Measurements from ENCODE around the gene DNASE1L3. TPM values are rescaled to one million over a fixed set of nuclear protein-coding genes. Genes with fewer than 3 reads are reported as not detected.

The DNASE1L3 gene
- total and polyA plus RNA-seq, 2 of the 4 experiments (the other 2 are of a cell fraction) = not detected

- in situ Hi-C loops (cut with MboI; ENCODE audit: low sequenced_read_pairs) (loop anchor here (25.0 kb wide), 1 partner anchor 228 kb away; no protein-coding TSS in a partner anchor), dilution Hi-C loops (cut with HindIII; ENCODE audit: low sequenced_read_pairs, unreplicated experiment) (no loop called here), intact Hi-C loops (cut with micrococcal nuclease) (no loop called here)
- H3K14ac ChIP-seq (replicated peaks; ENCODE audit: low read depth, low read length) = no peak overlapping the region
- H3K9ac ChIP-seq (ENCODE audit: low read depth, low read length) = no peak overlapping the region
- no peak overlapping the region for H2AFZ ChIP-seq (replicated peaks; ENCODE audit: low read length, poor library complexity)
- TF ChIP-seq RCOR1 (IDR thresholded peaks at IDR 0.05; ENCODE audit: insufficient replicate concordance, low read length) = no peak
- no peak for TF ChIP-seq USF2 (IDR thresholded peaks at IDR 0.05; ENCODE audit: low read depth, low read length)
- no peak for TF ChIP-seq CEBPB (IDR thresholded peaks at IDR 0.05; ENCODE audit: low read depth, low read length)
- TF ChIP-seq RAD21 (IDR thresholded peaks at IDR 0.05; ENCODE audit: low read length) = no peak
- no peak for TF ChIP-seq MAZ (IDR thresholded peaks at IDR 0.05; ENCODE audit: borderline replicate concordance, low read depth, low read length)
- no peak for TF ChIP-seq ELK1 (IDR thresholded peaks at IDR 0.05; ENCODE audit: borderline replicate concordance, low read depth, low read length)
- TF ChIP-seq POLR2A (IDR thresholded peaks at IDR 0.05; ENCODE audit: low read depth, low read length) = no peak
- no peak for TF ChIP-seq FOS (IDR thresholded peaks at IDR 0.05; ENCODE audit: low read depth, low read length)
- TF ChIP-seq SMC3 (IDR thresholded peaks at IDR 0.05; ENCODE audit: low read depth, low read length) = no peak
- no peak for TF ChIP-seq MAFK (IDR thresholded peaks at IDR 0.05; ENCODE audit: low read depth, low read length)
- TF ChIP-seq NFE2L2 (IDR thresholded peaks at IDR 0.05; ENCODE audit: low read depth, low read length) = no peak
- no peak for TF ChIP-seq MXI1 (IDR thresholded peaks at IDR 0.05; ENCODE audit: borderline replicate concordance, low read depth, low read length)
- no peak for TF ChIP-seq BHLHE40 (IDR thresholded peaks at IDR 0.05; ENCODE audit: low read depth, low read length)
- TF ChIP-seq RFX5 (IDR thresholded peaks at IDR 0.05; ENCODE audit: low read depth, low read length) = no peak
- TF ChIP-seq CTCF (conservative IDR thresholded peaks at IDR 0.05; ENCODE audit: low read depth, low read length) = no peak
- TF ChIP-seq CHD1 (IDR thresholded peaks at IDR 0.05; ENCODE audit: low read depth, low read length) = no peak
- H3K4me3 ChIP-seq (ENCODE audit: insufficient read depth, low read depth, low read length) = no peak overlapping the region
- H3K23ac ChIP-seq (ENCODE audit: low read depth, low read length) = no peak overlapping the region
- H2BK20ac ChIP-seq (ENCODE audit: low read depth, low read length) = no peak overlapping the region
- no peaks in the 10 kb centered on the region for H3K79me1 ChIP-seq (ENCODE audit: low read depth in 1 of 2, low read length in 2 of 2)
- H3K4me1 ChIP-seq (ENCODE audit: control insufficient read depth, insufficient read depth, low read length) = no peaks in the 10 kb centered on the region
- no peak overlapping the region for H3K56ac ChIP-seq (ENCODE audit: extremely low read depth, insufficient read depth, low read length)
- ChIA-PET CTCF (no interaction called here), POLR2A (ENCODE audit: unreplicated experiment) (no interaction called here)
- no peaks in the 10 kb centered on the region for H3K9me3 ChIP-seq (ENCODE audit: control insufficient read depth, insufficient read depth, low read length)
- H3K4me2 ChIP-seq (ENCODE audit: low read depth, low read length) = no peak overlapping the region
- H3K18ac ChIP-seq (ENCODE audit: low read depth, low read length) = no peak overlapping the region
- no peak overlapping the region for H2BK5ac ChIP-seq (ENCODE audit: low read depth, low read length, poor library complexity, severe bottlenecking)
- H4K20me1 ChIP-seq (ENCODE audit: insufficient read depth, low read length) = no peaks in the 10 kb centered on the region
- BruUV-seq (replicated peaks) = no TSS peak
- H2AK9ac ChIP-seq (replicated peaks; ENCODE audit: low read depth, low read length, poor library complexity) = no peak overlapping the region
- no peak overlapping the region for H4K5ac ChIP-seq (ENCODE audit: low read depth, low read length)
- H3K36me3 ChIP-seq (ENCODE audit: control insufficient read depth, insufficient read depth, low read length) = no peaks in the 10 kb centered on the region
- no peak overlapping the region for H2AK5ac ChIP-seq (ENCODE audit: low read depth, low read length)
- no peak overlapping the region for H3K27ac ChIP-seq (ENCODE audit: insufficient read depth, low read length)
- peaks cover 13% of the 10 kb centered on the region for H3K27me3 ChIP-seq (ENCODE audit: control insufficient read depth, insufficient read depth, low read length)
- no peaks in the 10 kb centered on the region for H3K9me1 ChIP-seq (ENCODE audit: insufficient read depth, low read length)
- ATAC-seq (ENCODE audit: low read depth) = no peak
- no peak overlapping the region for H3K4ac ChIP-seq (ENCODE audit: low read depth, low read length)
- WGBS, 2 experiments (ENCODE audit: extremely low coverage in 2 of 2, insufficient read length in 1 of 2) = no CpG with 5 or more reads among the region's 12 CpGs
- H4K8ac ChIP-seq (ENCODE audit: low read depth in 2 of 2, low read length in 2 of 2) = no peak overlapping the region
- no peak for DNase-seq
- no peak overlapping the region for H4K91ac ChIP-seq (ENCODE audit: insufficient read depth, low read depth, low read length)
- no peak overlapping the region for H2BK120ac ChIP-seq (ENCODE audit: low read depth, low read length)
- no peak overlapping the region for H2BK15ac ChIP-seq (ENCODE audit: low read depth, low read length)
Observed at GRCh38 chr3:58183891-58184290, 26.9 kb downstream of the DNASE1L3 start.

Measured in IMR-90 (cell line).